ENCODE data around the gene NT5DC1. TPM values are rescaled to one million over a fixed set of nuclear protein-coding genes. Genes with fewer than 3 reads are reported as not detected.

NT5DC1 gene
- total RNA-seq, 1 experiment from 2014 or later: 61.9 TPM

GRCh38 chr6:116166369-116166768 lies 65.7 kb downstream of the NT5DC1 start:
- BruUV-seq (replicated peaks): no TSS peak
- H3K27me3 Mint-ChIP-seq (ENCODE audit: unreplicated experiment): no peaks in the 10 kb centered on the region
- intact Hi-C loops (cut with micrococcal nuclease; ENCODE audit: unreplicated experiment): no loop called here
- no peaks in the 10 kb centered on the region for H3K4me1 Mint-ChIP-seq (ENCODE audit: low read depth, unreplicated experiment)
- no peak overlapping the region for H3K27ac Mint-ChIP-seq (ENCODE audit: unreplicated experiment)
- TF ChIP-seq CTCF (IDR thresholded peaks at IDR 0.05; ENCODE audit: unreplicated experiment): no peak
- H3K4me3 Mint-ChIP-seq (ENCODE audit: low read depth, unreplicated experiment): no peak overlapping the region
- DNase-seq: no peak
- no peaks in the 10 kb centered on the region for H3K36me3 Mint-ChIP-seq (ENCODE audit: insufficient read depth, unreplicated experiment)
- peaks cover 3% of the 10 kb centered on the region for H3K9me3 Mint-ChIP-seq (ENCODE audit: low read depth, unreplicated experiment)
- CTCF ChIA-PET: no interaction called here

GRCh38 chr6:116168148-116168547 lies 67.5 kb downstream of the NT5DC1 start:
- no peak for DNase-seq
- no TSS peak for BruUV-seq (replicated peaks)
- CTCF ChIA-PET: no interaction called here

GRCh38 chr6:116169880-116170279 lies 69.2 kb downstream of the NT5DC1 start:
- no TSS peak for BruUV-seq (replicated peaks)
- CTCF ChIA-PET: no interaction called here
- intact Hi-C loops (cut with micrococcal nuclease; ENCODE audit: unreplicated experiment): no loop called here

More at GRCh38 chr6:116168148-116168547, 67.5 kb downstream of the NT5DC1 start:
- Mint-ChIP-seq H3K4me1 (ENCODE audit: low read depth, unreplicated experiment) (no peaks in the 10 kb centered on the region), H3K27ac (ENCODE audit: unreplicated experiment) (no peak overlapping the region), H3K4me3 (ENCODE audit: low read depth, unreplicated experiment) (no peak overlapping the region), H3K36me3 (ENCODE audit: insufficient read depth, unreplicated experiment) (no peaks in the 10 kb centered on the region), H3K9me3 (ENCODE audit: low read depth, unreplicated experiment) (peaks cover 3% of the 10 kb centered on the region), H3K27me3 (ENCODE audit: unreplicated experiment) (no peaks in the 10 kb centered on the region)
- no peak for TF ChIP-seq CTCF (IDR thresholded peaks at IDR 0.05; ENCODE audit: unreplicated experiment)
- intact Hi-C loops (cut with micrococcal nuclease; ENCODE audit: unreplicated experiment): no loop called here

GRCh38 chr6:116170358-116171057 lies 69.9 kb downstream of the NT5DC1 start:
- CTCF ChIA-PET: no interaction called here
- intact Hi-C loops (cut with micrococcal nuclease; ENCODE audit: unreplicated experiment): no loop called here
- no peaks in the 10 kb centered on the region for H3K27me3 Mint-ChIP-seq (ENCODE audit: unreplicated experiment)
- TF ChIP-seq CTCF (IDR thresholded peaks at IDR 0.05; ENCODE audit: unreplicated experiment): no peak
- H3K4me3 Mint-ChIP-seq (ENCODE audit: low read depth, unreplicated experiment): no peak overlapping the region
- no peak for DNase-seq
- peaks cover 2% of the 10 kb centered on the region for H3K9me3 Mint-ChIP-seq (ENCODE audit: low read depth, unreplicated experiment)
- no peak overlapping the region for H3K27ac Mint-ChIP-seq (ENCODE audit: unreplicated experiment)
- no peaks in the 10 kb centered on the region for H3K36me3 Mint-ChIP-seq (ENCODE audit: insufficient read depth, unreplicated experiment)
- no peaks in the 10 kb centered on the region for H3K4me1 Mint-ChIP-seq (ENCODE audit: low read depth, unreplicated experiment)
- BruUV-seq (replicated peaks): no TSS peak

More at GRCh38 chr6:116169880-116170279, 69.2 kb downstream of the NT5DC1 start:
- Mint-ChIP-seq H3K9me3 (ENCODE audit: low read depth, unreplicated experiment) (no peaks in the 10 kb centered on the region), H3K27me3 (ENCODE audit: unreplicated experiment) (no peaks in the 10 kb centered on the region), H3K36me3 (ENCODE audit: insufficient read depth, unreplicated experiment) (no peaks in the 10 kb centered on the region), H3K4me1 (ENCODE audit: low read depth, unreplicated experiment) (no peaks in the 10 kb centered on the region), H3K4me3 (ENCODE audit: low read depth, unreplicated experiment) (no peak overlapping the region), H3K27ac (ENCODE audit: unreplicated experiment) (peak overlapping the region; percentile 8)
- DNase-seq: no peak
- TF ChIP-seq CTCF (IDR thresholded peaks at IDR 0.05; ENCODE audit: unreplicated experiment): no peak

All from Calu3 (cell line).